ENCODE data around the gene LRIG2. TPM values are rescaled to one million over a fixed set of nuclear protein-coding genes. Genes with fewer than 3 reads are reported as not detected.

Gene LRIG2
- total RNA-seq, 2 experiments from 2014 or later, result 12.9 to 15.8 TPM

DNA sequence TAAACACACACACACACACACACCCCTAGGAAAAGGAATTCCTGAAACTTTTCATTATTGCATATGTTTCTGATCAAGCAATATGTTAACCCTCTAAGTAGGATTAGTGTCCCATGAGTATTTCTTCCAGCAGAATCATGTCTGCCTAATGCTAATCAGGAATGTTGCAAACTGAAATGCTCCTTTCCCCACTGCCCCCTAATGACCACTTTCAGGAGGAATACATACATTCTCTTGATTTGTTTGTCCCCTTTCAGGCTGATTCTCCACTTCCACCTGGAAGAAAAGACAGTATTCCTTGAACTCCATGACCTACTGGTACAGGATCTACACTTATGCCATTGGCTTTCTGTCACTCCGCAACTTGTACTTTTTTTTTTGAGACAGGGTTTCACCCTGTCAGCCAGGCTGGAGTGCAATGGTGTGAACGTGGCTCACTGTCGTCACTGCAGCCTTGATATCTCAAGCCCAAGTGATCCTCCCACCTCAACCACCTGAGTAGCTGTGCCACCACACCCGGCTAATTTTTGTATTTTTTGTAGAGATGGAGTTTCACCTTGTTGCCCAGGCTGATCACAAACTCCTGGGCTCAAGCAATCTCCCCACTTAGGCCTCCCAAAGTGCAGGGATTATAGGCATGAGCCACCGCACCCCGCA, 56.7 kb downstream of the LRIG2 start:
- Histone ChIP-seq H3K27ac (ENCODE audit: low read depth in 1 of 2, low read length in 2 of 2) (no peak overlapping the region), H3K4me1 (ENCODE audit: insufficient read depth, low read length) (no peaks in the 10 kb centered on the region), H3K27me3 (ENCODE audit: control insufficient read depth in 1 of 2, insufficient read depth in 2 of 2, low read length in 2 of 2) (no peaks in the 10 kb centered on the region), H3K36me3 (ENCODE audit: insufficient read depth, low read length) (peaks cover 25% of the 10 kb centered on the region), H3K4me3 (ENCODE audit: low read length) (no peak overlapping the region), H3K9me3 (ENCODE audit: control insufficient read depth in 1 of 2, insufficient read depth in 1 of 2, low read length in 2 of 2) (no peaks in the 10 kb centered on the region)
- H3K27ac Mint-ChIP-seq, result peak overlapping the region; percentile 25
- ATAC-seq (ENCODE audit: poor library complexity) (no peak), DNase-seq (no peak)
- POLR2A ChIA-PET, result no interaction called here
- H3K9me3 Mint-ChIP-seq, result no peaks in the 10 kb centered on the region
- CTCF ChIA-PET, result interaction anchor here (1.6 kb wide), 1 partner anchor 10 kb away, joined by 3 read pairs; no protein-coding TSS in a partner anchor
- TF ChIP-seq, protein P1, sequence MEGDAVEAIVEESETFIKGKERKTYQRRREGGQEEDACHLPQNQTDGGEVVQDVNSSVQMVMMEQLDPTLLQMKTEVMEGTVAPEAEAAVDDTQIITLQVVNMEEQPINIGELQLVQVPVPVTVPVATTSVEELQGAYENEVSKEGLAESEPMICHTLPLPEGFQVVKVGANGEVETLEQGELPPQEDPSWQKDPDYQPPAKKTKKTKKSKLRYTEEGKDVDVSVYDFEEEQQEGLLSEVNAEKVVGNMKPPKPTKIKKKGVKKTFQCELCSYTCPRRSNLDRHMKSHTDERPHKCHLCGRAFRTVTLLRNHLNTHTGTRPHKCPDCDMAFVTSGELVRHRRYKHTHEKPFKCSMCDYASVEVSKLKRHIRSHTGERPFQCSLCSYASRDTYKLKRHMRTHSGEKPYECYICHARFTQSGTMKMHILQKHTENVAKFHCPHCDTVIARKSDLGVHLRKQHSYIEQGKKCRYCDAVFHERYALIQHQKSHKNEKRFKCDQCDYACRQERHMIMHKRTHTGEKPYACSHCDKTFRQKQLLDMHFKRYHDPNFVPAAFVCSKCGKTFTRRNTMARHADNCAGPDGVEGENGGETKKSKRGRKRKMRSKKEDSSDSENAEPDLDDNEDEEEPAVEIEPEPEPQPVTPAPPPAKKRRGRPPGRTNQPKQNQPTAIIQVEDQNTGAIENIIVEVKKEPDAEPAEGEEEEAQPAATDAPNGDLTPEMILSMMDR (IDR thresholded peaks at IDR 0.05), result no peak
- H3K36me3 Mint-ChIP-seq (ENCODE audit: low read depth), result peaks cover 44% of the 10 kb centered on the region
- intact Hi-C loops (cut with DNase I, micrococcal nuclease), result loop anchor here in 1 of 2 experiments (10.0 kb wide), 1 partner anchor 705 kb away; no protein-coding TSS in a partner anchor
- H3K27me3 Mint-ChIP-seq, result no peaks in the 10 kb centered on the region
- H3K4me1 Mint-ChIP-seq (ENCODE audit: low read depth), result peaks cover 21% of the 10 kb centered on the region
- no peak overlapping the region for H3K4me3 Mint-ChIP-seq

DNA sequence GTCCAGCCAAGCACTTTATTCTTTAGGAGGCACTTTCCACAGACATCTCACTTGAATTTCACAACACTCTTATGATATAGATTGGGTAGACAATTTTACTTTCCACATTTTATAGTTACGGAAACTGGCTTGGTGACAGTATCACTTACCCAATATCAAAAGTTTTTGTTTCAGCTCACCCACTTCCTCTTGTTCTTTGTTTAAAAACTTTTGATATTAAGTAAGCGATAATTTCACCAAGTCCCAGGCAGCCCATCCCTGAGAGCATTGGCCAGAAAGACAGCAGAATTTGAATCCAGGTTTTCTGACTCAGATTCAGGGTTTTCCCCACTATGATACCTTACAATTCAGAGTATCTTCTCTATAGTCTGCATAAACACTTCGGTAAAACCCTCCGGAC, 60.0 kb downstream of the LRIG2 start:
- intact Hi-C loops (cut with DNase I, micrococcal nuclease), result loop anchor here in 1 of 2 experiments (10.0 kb wide), 1 partner anchor 702 kb away; no protein-coding TSS in a partner anchor
- TF ChIP-seq, protein P1 (IDR thresholded peaks at IDR 0.05), result no peak
- peak in 2 of 14 experiments; percentile 41 to 57 for DNase-seq

DNA sequence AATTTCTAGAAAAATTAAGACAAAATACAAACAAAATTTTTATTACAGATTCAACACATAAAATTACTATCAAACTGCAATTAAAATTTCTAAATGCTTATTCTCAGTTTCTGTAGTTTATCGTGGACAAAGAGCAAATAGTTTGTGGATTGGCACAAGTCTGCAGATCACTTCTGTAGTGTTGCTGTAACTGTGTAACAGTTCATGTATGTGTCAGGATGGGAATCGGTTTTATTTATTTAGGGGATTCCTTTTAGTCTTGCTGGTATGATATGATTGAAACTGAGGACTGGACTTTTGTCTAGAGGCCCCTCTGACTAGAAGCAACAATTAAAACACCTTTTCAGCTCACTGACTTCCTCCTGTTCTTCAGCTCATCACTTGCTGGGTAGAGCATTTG, 60.8 kb downstream of the LRIG2 start:
- Histone ChIP-seq H3K4me1 (ENCODE audit: insufficient read depth, low read length) (no peaks in the 10 kb centered on the region), H3K27me3 (ENCODE audit: control insufficient read depth in 1 of 2, insufficient read depth in 2 of 2, low read length in 2 of 2) (no peaks in the 10 kb centered on the region), H3K27ac (ENCODE audit: low read depth in 1 of 2, low read length in 2 of 2) (no peak overlapping the region), H3K36me3 (ENCODE audit: insufficient read depth, low read length) (no peaks in the 10 kb centered on the region), H3K4me3 (ENCODE audit: low read length) (no peak overlapping the region), H3K9me3 (ENCODE audit: control insufficient read depth in 1 of 2, insufficient read depth in 1 of 2, low read length in 2 of 2) (no peaks in the 10 kb centered on the region)
- Mint-ChIP-seq H3K27me3 (no peaks in the 10 kb centered on the region), H3K4me1 (ENCODE audit: low read depth) (peaks cover 21% of the 10 kb centered on the region), H3K4me3 (no peak overlapping the region), H3K27ac (no peak overlapping the region), H3K9me3 (no peaks in the 10 kb centered on the region), H3K36me3 (ENCODE audit: low read depth) (peaks cover 15% of the 10 kb centered on the region)
- POLR2A ChIA-PET, result no interaction called here
- DNase-seq, result no peak
- no peak for ATAC-seq (ENCODE audit: poor library complexity)
- CTCF ChIA-PET, result no interaction called here
- intact Hi-C loops (cut with DNase I, micrococcal nuclease), result loop anchor here in 1 of 2 experiments (10.0 kb wide), 1 partner anchor 701 kb away; no protein-coding TSS in a partner anchor
- TF ChIP-seq, protein P1 (IDR thresholded peaks at IDR 0.05), result no peak

More for the DNA sequence above, 60.0 kb downstream of the LRIG2 start:
- Histone ChIP-seq H3K4me1 (ENCODE audit: insufficient read depth, low read length) (no peaks in the 10 kb centered on the region), H3K27me3 (ENCODE audit: control insufficient read depth in 1 of 2, insufficient read depth in 2 of 2, low read length in 2 of 2) (no peaks in the 10 kb centered on the region), H3K9me3 (ENCODE audit: control insufficient read depth in 1 of 2, insufficient read depth in 1 of 2, low read length in 2 of 2) (no peaks in the 10 kb centered on the region), H3K36me3 (ENCODE audit: insufficient read depth, low read length) (no peaks in the 10 kb centered on the region), H3K4me3 (ENCODE audit: low read length) (no peak overlapping the region), H3K27ac (ENCODE audit: low read depth in 1 of 2, low read length in 2 of 2) (no peak overlapping the region)
- peaks cover 19% of the 10 kb centered on the region for H3K36me3 Mint-ChIP-seq (ENCODE audit: low read depth)
- H3K4me3 Mint-ChIP-seq, result no peak overlapping the region
- H3K27me3 Mint-ChIP-seq, result no peaks in the 10 kb centered on the region
- H3K4me1 Mint-ChIP-seq (ENCODE audit: low read depth), result peaks cover 21% of the 10 kb centered on the region
- CTCF ChIA-PET, result interaction anchor here (1.2 kb wide), 1 partner anchor 8 kb away, joined by 4 read pairs; no protein-coding TSS in a partner anchor
- no peak for ATAC-seq (ENCODE audit: poor library complexity)
- H3K9me3 Mint-ChIP-seq, result no peaks in the 10 kb centered on the region
- POLR2A ChIA-PET, result no interaction called here
- no peak overlapping the region for H3K27ac Mint-ChIP-seq

Measured in CD4-positive, alpha-beta T cell (primary cell).